ENCODE results near the gene FTO. TPM values are rescaled to one million over a fixed set of nuclear protein-coding genes. Genes with fewer than 3 reads are reported as not detected.

Gene FTO
- total RNA-seq, 4 donors from 2014 or later: 63.2 to 151 (median 105) TPM

DNA sequence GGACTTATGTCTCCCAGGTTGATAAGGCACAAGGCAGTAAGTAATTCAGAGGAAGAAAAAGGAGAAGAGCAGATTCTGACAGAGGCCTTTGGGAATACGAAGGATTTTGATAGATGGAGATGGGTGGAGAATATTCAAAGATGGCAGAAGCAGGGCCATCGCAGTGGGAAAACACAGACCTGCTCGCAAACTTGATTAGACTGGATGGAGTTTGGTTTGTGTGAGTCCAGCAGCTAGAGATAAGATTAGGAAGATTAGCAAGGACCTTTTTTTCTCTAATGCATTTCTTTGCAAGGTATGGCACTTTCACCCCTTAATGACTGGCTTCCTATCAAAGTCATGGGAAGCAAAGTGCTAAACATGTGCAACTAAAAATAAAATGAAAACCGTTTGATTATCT, 196.7 kb downstream of the FTO start:
- no peak for DNase-seq
- H3K27ac ChIP-seq: no peak overlapping the region
- TF ChIP-seq POLR2A (IDR thresholded peaks at IDR 0.05): no peak
- TF ChIP-seq, protein P1, sequence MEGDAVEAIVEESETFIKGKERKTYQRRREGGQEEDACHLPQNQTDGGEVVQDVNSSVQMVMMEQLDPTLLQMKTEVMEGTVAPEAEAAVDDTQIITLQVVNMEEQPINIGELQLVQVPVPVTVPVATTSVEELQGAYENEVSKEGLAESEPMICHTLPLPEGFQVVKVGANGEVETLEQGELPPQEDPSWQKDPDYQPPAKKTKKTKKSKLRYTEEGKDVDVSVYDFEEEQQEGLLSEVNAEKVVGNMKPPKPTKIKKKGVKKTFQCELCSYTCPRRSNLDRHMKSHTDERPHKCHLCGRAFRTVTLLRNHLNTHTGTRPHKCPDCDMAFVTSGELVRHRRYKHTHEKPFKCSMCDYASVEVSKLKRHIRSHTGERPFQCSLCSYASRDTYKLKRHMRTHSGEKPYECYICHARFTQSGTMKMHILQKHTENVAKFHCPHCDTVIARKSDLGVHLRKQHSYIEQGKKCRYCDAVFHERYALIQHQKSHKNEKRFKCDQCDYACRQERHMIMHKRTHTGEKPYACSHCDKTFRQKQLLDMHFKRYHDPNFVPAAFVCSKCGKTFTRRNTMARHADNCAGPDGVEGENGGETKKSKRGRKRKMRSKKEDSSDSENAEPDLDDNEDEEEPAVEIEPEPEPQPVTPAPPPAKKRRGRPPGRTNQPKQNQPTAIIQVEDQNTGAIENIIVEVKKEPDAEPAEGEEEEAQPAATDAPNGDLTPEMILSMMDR (IDR thresholded peaks at IDR 0.05): no peak

DNA sequence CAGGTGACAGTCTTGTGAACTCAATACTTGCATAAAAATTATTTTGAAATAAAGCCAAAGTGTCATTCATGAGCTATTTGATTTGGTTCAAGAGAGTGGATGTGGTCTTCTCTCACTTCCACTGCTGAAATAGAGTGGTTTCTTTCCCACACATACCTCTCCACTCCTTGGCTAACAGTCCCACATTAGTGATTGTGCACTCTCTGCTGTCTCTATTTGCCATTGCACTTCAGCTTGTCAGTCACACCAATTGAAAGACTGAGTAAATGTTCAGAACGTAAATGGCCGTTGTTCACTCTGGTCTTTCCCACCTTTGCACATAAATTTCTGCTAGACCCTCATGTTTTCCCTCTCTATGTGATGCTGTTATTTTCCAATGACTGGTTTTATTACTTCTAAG, 197.5 kb downstream of the FTO start:
- Histone ChIP-seq H3K9me3 (no peaks in the 10 kb centered on the region), H3K4me1 (peaks cover 0 to 4% of the 10 kb centered on the region in 2 donors), H3K4me3 (no peak overlapping the region), H3K27me3 (no peaks in the 10 kb centered on the region), H3K27ac (no peak overlapping the region), H3K36me3 (no peaks in the 10 kb centered on the region)
- intact Hi-C loops (cut with DNase I; ENCODE audit: low total_unique reads): no loop called here
- no peak for DNase-seq
- TF ChIP-seq POLR2A (IDR thresholded peaks at IDR 0.05): no peak
- TF ChIP-seq, protein P1 (IDR thresholded peaks at IDR 0.05): no peak

More for the DNA sequence above, 196.7 kb downstream of the FTO start:
- Histone ChIP-seq H3K9me3 (no peaks in the 10 kb centered on the region), H3K36me3 (no peaks in the 10 kb centered on the region), H3K27me3 (no peaks in the 10 kb centered on the region), H3K4me1 (peaks cover 0 to 4% of the 10 kb centered on the region in 2 donors), H3K4me3 (no peak overlapping the region)
- intact Hi-C loops (cut with DNase I; ENCODE audit: low total_unique reads): no loop called here

DNA sequence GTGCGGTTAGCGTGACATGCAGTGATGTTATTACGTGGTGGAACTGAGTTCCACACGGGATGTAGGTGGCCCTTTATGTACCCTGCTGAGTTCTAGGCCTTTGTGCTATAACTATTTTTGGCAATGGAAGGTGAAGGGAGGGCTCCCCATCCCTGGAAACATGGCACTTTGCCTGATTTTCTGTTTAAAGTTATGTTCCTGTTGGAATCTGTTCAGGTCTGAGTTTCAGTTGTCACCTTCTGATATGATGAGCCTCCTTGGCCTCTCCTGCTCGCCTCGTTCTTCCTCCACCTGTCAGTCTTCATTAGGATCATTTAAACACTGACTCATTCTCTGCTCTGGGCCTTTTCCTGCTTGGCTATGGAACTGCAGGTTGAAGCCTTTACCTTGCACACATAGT, 200.6 kb downstream of the FTO start:
- Histone ChIP-seq H3K27me3 (no peaks in the 10 kb centered on the region), H3K9me3 (no peaks in the 10 kb centered on the region), H3K27ac (no peak overlapping the region), H3K4me1 (no peaks in the 10 kb centered on the region), H3K36me3 (no peaks in the 10 kb centered on the region), H3K4me3 (no peak overlapping the region)
- intact Hi-C loops (cut with DNase I; ENCODE audit: low total_unique reads): no loop called here
- TF ChIP-seq, protein P1 (IDR thresholded peaks at IDR 0.05): no peak
- no peak for TF ChIP-seq POLR2A (IDR thresholded peaks at IDR 0.05)
- DNase-seq: no peak

DNA sequence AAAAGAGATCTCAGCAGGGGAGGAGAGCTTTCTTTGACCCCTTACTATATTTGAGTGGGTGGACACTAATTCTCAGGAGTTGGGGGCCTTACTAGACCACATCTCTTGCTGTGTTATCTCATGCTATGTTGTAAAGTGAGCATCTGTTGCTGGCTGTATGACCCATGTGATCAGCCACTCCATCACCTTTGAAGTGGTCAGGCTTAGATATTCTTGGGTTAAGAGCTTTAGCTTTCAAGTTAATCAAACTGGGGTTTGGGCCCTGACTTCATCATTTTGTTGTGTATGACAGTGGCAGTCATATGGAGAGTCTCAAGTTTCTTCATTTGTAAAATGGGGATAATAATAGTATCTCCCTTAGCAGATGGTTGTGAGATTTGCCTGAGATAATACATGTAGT, 201.1 kb downstream of the FTO start:
- TF ChIP-seq, protein P1 (IDR thresholded peaks at IDR 0.05): no peak
- no peak for TF ChIP-seq POLR2A (IDR thresholded peaks at IDR 0.05)
- H3K4me1 ChIP-seq: no peaks in the 10 kb centered on the region
- no peak for DNase-seq
- no peaks in the 10 kb centered on the region for H3K27me3 ChIP-seq
- H3K36me3 ChIP-seq: no peaks in the 10 kb centered on the region
- H3K27ac ChIP-seq: no peak overlapping the region
- no peak overlapping the region for H3K4me3 ChIP-seq
- intact Hi-C loops (cut with DNase I; ENCODE audit: low total_unique reads): no loop called here
- H3K9me3 ChIP-seq: no peaks in the 10 kb centered on the region

DNA sequence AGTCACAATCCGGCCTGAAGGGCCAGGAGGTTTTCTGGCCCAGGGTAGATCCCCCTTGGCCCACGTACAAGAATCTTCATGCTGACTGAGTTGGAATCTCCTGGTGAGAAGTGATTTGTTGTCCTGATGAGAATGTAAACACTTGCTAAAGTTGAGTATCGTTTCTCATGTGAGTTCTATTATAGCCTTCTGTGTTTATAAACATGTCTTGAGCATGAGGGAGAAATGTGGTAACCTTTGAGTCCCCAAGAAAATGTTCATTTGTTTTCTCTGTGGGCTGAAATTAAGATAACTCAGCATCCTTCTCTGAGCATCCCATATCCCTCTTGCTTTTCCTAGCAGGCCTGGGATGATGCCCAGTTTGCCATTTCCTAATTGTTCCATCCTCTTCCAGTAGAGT, 204.8 kb downstream of the FTO start:
- Histone ChIP-seq H3K9me3 (no peaks in the 10 kb centered on the region), H3K4me1 (no peaks in the 10 kb centered on the region), H3K27ac (no peak overlapping the region), H3K36me3 (no peaks in the 10 kb centered on the region), H3K27me3 (no peaks in the 10 kb centered on the region), H3K4me3 (no peak overlapping the region)
- TF ChIP-seq, protein P1 (IDR thresholded peaks at IDR 0.05): no peak
- no peak for TF ChIP-seq POLR2A (IDR thresholded peaks at IDR 0.05)
- intact Hi-C loops (cut with DNase I; ENCODE audit: low total_unique reads): no loop called here
- DNase-seq: no peak

Data from uterus (tissue), 4 donors.